IPS-NIHi11 (cell line): ENCODE results near the gene RETREG2.
"Not testable (repeated sequence)": the region's sequence is repeated elsewhere in the genome, so short reads cannot be mapped to it uniquely, and the experiment has no call there.

Source experiments
- DNase-seq: peaks from one replicate; pipeline ENCODE4 v3.0.0; 2012; ENCODE audit warnings: mixed read lengths, low spot score

Gene RETREG2

DNA sequence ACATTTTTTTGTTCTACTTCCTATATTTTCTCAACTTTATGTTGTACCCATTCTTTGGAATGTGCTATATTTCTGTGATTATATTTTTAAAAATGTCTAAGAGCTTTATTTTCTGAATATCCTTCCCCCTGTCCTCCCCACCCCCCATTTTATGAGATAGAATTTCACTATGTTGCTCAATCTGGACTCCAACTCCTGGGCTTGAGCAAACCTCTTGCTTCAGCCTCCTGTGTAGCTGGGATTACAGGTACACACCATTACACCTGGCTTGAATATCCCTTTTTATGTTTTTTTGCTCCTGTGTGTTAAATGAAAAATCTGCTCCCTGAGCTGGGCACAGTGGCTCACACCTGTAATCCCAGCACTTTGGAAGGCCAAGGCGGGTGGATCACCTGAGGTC, 19.3 kb downstream of the RETREG2 start:
- no peak for DNase-seq

DNA sequence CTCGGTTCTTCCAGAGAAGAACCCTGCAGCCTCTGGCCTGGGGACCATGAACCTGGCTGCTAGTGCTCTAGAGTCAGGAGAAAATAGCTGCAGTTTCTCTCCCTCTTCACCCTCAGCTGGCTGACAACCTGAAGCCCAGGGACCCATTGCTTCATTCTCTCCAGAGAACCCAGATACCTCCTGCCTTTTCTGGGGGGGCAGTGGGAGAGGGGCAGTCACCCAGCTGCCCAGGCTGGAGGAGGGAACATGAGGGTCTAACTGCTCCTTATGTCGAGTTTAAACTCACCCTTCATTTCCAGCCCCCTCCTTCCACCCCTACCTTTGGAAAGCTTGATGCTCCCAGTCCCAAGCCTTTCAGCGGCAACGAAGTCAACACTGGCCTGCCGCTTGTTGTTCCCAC, 20.9 kb downstream of the RETREG2 start:
- no peak for DNase-seq

DNA sequence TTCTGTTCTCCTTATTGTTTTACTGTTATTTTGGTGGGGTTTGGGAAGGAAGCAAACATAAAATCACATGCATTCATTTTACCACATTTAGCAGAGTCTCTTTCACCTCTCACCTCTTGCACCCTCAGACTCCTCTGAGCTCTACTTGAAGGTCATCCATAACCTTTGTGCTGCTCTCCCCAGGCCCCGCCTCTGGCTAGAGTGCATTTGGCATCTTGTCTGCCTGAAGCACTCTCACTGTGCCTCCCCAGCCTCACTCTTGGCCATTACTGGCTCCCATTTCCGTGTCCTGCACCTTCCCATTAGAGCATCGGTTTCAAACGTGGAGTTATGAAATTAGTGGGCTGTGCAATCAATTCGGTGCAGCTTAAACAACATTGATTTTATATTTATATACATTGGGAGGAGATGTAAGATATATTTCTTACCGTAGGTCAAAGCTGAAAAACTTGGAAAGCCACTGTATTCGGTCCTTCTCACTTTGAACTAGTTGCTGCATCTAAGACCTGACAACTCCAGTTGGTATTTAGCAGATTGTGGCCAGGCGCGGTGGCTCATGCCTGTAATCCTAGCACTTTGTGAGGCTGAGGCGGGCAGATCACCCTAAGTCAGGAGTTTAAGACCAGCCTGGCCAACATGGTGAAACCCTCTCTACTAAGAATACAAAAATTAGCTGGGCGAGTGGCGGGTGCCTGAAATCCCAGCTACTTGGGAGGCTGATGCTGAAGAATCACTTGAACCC, 21.6 kb downstream of the RETREG2 start:
- no peak for DNase-seq

DNA sequence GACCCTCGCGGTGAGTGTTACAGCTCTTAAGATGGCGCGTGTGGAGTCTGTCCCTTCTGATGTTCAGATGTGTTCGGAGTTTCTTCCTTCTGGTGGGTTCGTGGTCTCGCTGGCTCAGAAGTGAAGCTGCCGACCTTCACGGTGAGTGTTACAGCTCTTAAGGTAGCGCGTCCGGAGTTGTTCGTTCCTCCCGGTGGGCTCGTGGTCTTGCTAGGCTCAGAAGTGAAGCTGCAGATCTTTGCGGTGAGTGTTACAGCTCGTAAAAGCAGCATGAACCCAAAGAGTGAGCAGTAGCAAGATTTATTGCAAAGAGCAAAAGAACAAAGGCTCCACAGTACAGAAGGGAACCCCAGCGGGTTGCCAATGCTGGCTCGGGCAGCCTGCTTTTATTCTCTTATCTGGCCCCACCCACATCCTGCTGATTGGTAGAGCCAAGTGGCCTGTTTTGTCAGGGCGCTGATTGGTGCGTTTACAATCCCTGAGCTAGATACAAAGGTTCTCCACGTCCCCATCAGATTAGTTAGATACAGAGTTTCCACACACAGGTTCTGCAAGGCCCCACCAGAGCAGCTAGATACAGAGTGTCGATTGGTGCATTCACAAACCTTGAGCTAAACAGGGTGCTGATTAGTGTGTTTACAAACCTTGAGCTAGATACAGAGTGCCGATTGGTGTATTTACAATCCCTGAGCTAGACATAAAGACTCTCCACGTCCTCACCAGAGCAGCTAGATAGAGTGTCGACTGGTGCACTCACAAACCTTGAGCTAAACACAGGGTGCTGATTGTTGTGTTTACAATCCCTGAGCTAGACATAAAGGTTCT, 22.6 kb downstream of the RETREG2 start:
- not testable (repeated sequence) for DNase-seq

- not testable (repeated sequence) for DNase-seq
These were observed 23.3 kb downstream of the RETREG2 start for GRCh38 chr2:219201331-219201730.

DNA sequence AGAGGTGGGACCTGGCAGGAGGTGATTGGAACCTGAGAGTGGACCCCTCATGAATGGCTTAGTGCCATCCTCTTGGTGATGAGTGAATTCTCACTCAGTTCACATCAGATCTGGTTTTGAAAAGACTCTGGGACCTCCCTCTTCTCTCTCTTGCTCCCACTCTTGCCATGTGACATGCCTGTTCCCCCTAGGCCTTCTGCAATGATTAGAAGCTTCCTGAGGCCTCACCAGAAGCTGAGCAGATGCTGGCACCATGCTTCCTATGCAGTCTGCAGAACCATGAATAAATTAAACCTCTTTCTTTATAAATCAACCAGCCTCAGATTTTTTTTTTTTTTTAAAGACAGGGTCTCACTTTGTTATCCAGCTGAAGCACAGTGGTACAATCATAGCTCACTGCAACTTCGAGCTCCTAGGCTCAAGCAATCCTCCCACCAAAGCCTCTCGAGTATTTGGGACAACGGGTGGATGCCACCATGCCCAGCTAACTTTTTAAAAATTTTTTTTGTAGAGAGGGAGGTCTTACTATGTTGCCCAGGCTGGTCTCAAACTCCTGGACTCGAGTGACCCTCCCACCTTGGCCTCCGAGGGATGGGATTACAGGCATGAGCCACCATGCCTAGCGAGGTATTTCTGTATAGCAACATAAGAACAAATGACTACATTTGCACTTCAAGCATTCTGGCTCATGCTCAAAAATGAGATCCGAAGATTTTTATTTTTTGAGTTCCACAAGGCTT, 26.5 kb downstream of the RETREG2 start:
- DNase-seq: no peak

- no peak for DNase-seq
These were observed 27.1 kb downstream of the RETREG2 start for GRCh38 chr2:219205165-219205538.

DNA sequence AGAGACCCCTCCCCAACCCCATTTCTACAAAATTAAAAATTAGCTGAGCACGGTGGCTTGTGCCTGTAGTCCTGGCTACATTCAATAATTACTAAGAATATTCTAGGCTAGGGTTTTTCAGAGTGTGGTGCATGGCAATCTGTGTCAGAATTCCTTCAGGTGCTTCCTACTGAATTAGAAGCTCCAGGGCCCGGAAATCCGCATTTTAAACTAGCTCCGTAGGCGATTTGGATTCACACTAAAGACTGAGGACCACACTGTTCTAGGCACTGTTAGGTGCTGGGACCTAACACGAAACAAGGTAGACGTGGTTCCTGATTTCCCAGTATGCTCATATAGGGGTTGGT, 27.9 kb downstream of the RETREG2 start:
- DNase-seq: no peak

DNA sequence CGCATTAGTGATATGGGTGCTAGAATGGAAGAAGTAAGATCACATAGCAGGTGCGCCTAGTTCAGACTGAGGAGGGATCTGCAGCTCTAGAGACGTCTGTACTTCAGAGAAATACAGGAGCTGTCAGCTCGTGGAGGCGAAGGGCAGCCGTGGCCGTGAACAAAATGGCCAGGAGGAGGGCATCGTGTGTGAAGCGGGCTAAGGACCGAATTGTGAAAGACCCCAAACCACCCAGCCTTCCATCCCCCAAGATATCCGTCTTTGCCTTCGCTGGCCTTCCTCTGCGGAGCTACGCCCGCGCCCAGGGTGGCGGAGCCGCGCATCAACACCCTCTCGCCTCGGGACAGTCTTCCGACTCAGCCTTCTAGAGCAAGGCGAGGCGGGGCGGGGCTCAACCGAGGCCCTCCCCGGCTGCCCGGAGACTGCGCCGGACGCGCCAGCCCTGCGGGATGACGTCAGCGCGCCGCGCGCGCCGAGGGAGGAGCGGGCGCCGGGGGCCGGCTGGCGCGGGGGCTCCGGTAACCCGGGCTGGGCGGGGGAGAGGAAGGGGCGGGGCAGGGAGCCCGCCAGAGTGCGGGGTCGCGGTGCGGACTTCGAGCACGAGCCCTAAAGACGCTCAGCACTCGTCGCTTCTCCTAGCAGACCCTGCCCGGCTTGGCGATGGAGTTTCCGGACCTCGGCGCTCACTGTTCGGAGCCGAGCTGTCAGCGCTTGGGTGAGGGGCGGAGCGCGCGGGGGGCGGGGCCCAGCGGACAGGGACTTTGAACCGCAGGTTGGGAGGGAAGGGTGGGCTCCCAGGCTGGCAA, 28.5 kb downstream of the RETREG2 start, which contains the start of gene ZFAND2B:
TSS of gene ZFAND2B (plus strand) at position 455 of the 806 bp plus-strand sequence. CDS start at position 661, 206 bp downstream.
- DNase-seq: peak; percentile 100

DNA sequence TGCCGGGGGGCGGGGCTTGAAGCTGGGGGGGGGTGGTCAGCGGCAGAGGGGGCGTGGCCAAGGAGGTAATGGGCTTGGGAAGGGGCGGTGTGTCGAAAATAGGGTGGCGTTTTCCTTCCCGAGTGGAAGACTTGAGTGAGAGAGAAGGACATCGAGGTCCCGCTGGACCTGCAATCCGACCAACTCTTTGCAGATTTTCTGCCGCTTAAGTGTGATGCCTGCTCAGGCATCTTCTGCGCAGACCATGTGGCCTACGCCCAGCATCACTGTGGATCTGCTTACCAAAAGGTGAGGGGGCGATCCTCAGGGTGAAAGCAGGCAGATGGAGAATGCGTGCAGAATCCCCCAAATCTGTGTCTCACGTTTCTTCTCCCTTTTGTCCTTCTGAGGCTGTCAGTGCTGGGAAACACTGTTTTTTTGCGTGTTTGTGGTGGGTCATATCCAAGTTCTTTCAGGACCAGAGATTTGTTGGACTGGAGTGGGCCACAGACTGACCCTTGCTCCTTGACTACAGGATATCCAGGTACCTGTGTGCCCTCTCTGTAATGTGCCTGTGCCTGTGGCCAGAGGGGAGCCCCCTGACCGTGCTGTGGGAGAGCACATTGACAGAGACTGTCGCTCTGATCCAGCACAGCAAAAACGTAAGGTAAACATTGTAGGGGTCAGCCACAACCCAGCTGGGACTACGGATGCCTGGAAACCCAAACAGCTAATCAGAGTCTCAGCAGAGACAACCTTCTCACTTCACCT, 29.2 kb downstream of the RETREG2 start:
- DNase-seq: no peak

GRCh38 chr2:219207884-219208740, 30.0 kb downstream of the RETREG2 start:
- no peak for DNase-seq

DNA sequence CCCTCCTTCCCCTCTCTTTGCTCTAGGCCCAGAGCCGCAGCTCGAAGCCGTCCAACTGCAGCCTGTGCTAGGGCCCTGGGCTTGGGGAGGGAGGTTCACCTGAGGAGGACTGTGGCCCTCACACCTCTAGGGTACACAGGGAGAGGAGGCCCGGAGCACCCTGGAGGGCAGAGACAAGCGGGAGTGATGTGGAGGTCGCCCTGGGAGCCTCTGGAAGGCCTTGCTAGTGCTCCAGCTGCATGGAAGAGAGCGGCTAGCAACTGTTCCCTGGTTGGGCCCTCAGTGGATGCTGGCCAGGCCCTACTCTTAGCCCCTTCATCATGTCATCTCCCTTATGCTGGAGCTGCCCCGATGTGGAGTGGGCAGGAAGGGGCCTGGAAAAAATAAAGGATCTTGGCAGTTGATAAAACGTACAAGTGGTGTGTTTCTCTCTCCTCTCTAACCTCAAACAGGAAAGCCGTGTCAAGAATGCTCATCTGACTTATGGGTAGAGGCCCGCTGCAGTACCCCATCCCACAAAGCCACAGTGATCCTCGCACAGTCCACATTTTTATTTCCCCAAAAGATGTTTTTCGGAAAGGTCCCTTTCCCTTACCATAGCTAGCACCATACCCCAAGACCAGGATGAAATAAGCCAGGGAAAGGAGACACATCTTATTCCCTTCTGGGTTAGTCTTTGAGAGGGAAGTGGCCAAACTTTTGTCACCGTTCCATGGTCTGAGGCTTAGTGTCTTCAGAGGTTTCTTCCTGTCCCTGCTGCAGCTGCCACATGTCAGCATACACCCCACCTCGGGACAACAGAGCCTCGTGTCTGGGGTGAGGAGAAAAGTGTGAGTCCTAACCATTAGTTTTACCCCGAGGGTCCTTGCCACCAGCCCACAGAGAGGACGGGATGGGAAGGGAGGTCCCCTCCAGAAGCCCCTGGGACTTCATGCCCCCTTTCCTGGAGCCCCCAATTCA, 31.4 kb downstream of the RETREG2 start:
- DNase-seq: no peak

- DNase-seq: no peak
These were observed 32.3 kb downstream of the RETREG2 start for GRCh38 chr2:219210196-219210885.

DNA sequence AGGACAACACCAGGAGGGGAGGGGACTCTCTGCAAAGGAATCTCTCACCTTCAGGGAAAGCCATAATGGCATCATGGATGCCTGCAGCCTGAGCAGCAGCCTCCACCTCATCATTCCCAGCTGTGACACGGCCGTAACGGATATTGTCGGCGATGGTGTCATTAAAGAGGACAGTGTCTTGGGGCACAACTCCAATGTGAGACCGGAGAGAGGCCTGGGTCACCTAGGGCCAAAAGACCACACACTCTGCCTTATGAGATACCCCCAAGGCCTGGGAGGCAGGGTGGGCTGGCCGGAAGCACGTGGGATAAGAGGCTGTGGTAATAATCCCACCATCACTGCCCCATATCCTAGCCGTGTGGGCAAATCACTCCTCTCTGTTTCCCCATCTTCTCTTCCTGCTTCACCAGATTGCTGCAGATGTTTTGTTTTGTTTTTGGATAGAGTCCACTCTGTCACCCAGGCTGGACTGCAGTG, 32.8 kb downstream of the RETREG2 start:
- DNase-seq: no peak

DNA sequence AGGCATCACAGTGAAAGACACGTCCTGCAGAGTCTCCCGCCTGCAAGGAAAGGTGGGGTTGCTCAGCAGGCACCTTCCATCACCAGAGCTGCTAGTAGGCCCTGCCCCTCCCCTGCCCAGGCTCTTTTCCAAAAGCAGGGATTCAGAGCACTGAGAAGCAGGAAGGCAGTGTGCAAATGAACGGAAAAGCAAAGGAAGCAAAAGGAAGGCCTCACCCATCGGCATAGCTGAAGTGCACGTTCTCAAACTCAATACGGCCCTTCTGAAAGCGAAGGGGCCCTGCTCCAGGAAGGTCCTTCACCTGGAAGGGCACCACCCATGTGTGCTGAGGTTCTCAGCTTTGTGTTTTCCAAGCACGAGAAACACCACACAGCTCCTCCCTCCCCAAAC, 34.9 kb downstream of the RETREG2 start:
- DNase-seq: no peak

DNA sequence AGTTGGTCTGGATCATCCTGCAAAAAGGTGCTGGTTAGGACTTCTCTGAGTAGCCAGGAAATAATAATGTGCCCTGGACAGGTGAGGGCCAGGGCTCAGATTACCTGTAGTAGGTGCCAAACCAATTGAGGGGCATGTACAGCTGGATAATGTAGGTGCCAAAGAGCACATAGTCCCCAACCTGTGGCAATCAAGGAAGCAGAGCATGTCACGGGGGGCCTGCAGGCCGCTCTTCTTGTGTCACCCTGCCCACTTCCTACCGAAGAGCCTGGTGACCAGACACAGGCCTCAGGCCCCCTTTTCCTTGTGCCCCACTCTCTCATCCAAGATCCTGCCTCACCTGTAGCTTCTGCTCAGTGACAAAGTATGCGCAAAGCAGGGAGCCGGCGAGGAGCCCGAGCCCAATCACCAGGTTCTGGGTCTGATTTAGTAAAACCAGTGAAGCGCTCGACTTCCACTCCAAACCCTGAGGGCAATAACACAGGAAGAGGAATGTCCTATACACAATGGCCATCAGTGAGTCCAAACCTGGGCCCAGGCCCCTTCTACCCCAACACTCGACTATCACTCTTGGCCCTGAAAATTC, 35.5 kb downstream of the RETREG2 start:
- no peak for DNase-seq

GRCh38 chr2:219214141-219214540, 36.1 kb downstream of the RETREG2 start:
- no peak for DNase-seq

- no peak for DNase-seq
These were observed 36.7 kb downstream of the RETREG2 start for GRCh38 chr2:219214786-219215185.
